AML-193 (cell line): ENCODE data around the gene FAM114A1.
"Not testable (repeated sequence)": the region's sequence is repeated elsewhere in the genome, so short reads cannot be mapped to it uniquely, and the experiment has no call there.

Experiments
- DNase-seq, 2 experiments: peaks; one replicate each; lab custom pipeline; 2025; lab: John Stamatoyannopoulos, UW

FAM114A1 gene

GRCh38 chr4:38967260-38968095 lies 99.9 kb downstream of the FAM114A1 start:
- no peak for DNase-seq

GRCh38 chr4:38968668-38969067 lies 101.1 kb downstream of the FAM114A1 start:
- DNase-seq: no peak

- no peak for DNase-seq
Observed at GRCh38 chr4:38976308-38976707, 108.7 kb downstream of the FAM114A1 start.

DNA sequence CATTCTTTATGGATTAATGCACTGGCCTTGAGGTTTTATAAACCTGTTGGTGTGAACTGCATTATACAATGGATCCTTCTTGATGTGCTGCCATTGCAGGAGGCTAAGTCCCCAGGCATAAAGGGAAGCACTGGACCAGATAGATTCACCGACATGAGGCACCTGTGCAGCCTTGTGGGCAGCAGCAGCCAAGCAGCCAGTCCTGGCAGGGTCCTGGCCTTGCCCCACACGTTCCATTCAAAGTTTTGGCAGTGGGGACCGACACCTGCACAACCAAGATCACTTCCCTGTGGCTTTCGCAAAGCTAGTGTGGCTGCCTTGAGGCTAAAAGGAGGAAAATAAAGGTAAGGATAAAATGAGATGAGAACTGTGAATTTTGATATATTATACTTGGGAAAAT lies 111.5 kb downstream of the FAM114A1 start:
- DNase-seq: no peak

DNA sequence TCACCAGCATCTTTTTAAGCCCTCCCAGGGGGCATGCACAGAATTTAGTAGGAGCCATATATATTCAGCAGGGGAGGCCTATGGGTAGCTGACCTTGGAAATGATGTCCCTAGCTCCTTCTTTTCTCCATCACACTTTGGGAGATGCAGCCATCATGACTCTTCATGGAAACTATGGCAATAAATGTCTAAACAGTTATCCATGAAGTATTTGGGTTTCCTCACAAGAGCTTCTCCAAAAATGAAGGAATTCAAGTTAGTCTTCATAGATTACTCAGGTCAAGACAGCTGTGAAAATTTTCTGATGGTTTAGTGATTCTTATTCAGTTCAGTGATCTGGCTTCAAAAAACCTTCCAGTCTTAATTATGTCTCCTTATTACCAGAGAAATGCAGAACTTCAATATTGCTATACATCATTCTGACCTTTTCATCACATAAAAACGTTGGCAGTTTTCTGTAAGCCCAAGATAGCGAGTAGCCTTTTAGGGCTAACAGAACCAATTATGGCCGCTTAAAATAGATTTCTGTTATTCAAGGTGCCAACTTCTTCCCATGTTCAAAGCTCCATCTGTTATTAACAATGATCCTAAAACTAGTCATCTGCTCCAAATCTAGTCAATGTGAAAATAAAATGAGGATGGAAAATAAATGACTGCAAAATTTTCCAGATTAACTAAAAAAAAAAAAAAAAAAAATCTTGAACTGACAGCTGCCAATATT lies 112.1 kb downstream of the FAM114A1 start:
- no peak for DNase-seq

GRCh38 chr4:38980903-38981676 lies 113.5 kb downstream of the FAM114A1 start:
- DNase-seq: no peak

GRCh38 chr4:38982361-38983095 lies 114.9 kb downstream of the FAM114A1 start:
- no peak for DNase-seq

DNA sequence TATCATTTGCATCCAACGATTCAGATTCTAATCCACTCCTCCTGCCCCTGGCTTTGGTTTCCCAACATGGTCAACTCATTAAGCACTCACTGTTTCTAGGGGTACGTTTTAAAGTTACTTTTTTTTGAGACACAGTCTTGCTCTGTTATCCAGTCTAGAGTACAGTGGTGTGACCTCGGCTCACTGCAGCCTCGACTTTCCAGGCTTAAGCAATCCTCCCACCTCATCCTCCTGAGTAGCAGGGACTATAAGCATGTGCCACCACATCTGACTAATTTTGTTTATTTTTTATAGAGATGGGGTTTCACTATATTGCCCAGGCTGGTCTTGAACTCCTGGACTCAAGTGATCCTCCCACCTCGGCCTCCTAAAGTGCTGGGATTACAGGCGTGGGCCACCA lies 115.7 kb downstream of the FAM114A1 start:
- no peak for DNase-seq

GRCh38 chr4:38983787-38984598 lies 116.4 kb downstream of the FAM114A1 start:
- no peak for DNase-seq

DNA sequence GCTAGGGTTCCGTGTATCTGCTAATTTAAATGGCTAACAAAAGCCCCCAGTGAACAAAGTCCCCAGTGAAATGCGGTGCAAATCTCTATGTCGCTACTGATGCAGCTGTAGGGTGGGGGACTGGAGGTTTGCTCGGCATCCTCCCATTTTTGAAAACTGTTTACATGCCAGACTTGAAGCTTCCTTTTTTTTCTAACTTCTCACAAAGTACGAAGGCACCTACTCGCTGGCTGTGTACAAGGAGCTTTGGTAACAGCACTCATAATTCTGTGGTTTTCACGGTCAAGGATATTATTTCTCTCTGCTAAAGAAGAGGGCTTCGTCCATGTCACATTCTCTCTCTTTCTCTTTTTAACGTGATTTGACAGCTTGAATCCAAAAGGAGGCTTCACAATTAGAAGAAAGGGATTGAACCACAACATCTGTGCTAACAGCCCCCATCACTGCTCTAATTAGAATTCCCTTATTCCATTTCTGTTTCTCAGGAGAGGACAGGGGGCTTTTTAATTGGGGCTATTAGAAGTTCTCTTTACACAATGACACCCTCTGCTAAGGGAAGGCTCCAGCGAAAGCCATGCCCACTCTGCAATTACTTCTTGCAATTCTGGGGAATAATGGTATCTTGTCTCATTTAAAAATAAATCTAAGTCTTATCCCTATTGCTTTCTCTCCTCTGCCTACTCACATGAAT lies 117.9 kb downstream of the FAM114A1 start:
- no peak for DNase-seq

GRCh38 chr4:38987491-38987890 lies 119.9 kb downstream of the FAM114A1 start:
- DNase-seq: no peak

DNA sequence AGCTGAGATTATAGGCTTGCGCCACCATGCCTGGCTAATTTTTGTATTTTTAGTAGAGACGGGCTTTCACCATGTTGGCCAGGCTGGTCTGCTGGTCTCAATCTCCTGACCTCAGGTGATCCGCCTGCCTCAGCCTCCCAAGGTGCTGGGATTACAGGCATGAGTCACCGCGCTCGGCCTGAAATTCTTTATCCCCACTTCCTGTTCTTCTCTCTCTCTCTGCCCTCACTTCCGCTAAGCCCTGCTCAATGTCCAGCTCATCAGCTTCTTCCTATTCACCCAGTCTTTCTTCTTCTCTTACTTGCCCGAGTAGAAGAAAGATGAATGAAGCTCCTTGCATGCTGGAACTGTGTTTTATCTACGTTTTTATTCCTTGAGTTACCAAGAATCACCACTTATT lies 120.7 kb downstream of the FAM114A1 start:
- not testable (repeated sequence) for DNase-seq

- no peak for DNase-seq
Observed at GRCh38 chr4:38989487-38989886, 121.9 kb downstream of the FAM114A1 start.

DNA sequence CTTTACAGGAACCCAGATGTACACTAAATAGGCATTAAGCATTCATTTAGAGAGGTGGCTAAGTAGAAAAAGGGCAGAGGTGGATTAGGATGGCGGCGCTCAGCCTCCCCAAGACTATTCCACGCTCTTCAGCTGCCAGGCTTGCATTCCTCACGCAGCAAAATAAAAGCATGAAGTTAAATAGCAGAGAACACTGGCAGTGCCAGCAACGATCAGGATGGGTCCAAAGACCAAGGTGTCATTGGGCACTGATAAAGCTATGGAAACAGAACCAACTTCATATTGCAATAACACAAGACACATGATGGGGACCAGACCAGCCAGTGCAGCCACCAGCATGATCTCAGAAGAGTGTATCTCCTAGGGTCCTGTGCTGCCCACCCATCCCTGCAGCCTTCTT lies 122.6 kb downstream of the FAM114A1 start:
- DNase-seq: no peak

DNA sequence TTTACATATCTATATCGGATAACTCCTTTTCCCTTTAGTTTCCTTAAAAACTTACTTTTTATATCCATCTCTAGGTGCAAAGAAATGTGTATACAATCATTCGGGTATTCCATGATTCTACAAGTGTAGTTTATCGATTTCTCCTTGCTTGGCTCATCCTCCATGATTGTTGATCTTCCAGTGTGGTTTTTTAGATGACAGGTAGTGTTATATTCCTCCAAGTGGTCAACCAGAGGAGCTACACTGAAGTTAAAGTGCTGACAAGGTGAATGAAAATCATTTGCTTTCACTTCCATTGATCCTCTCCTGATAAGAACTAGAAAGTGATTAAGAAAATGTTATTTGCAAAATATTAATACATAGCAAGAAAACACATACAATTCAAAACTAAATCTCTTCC lies 126.1 kb downstream of the FAM114A1 start:
- no peak for DNase-seq

DNA sequence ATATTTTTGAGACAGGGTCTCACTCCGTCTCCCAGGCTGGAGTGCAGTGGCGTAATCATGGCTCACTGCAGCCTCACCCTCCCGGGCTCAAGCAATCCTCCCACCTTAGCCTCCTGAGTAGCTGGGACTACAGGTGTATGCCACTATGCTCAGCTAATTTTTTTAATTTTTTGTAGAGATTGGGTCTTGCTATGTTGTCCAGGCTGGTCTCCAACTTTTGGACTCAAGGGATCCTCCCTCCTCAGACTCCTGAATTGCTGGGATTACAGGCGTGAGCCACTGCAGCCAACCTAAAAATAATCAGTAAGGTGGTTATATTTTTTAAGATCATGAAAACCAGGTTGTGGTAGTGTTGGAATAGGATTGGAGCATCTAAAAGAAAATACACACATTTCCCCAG lies 126.5 kb downstream of the FAM114A1 start:
- no peak for DNase-seq
